Liver (tissue), 9 donors: ENCODE data around the gene POU3F3. TPM values are rescaled to one million over a fixed set of nuclear protein-coding genes. Genes with fewer than 3 reads are reported as not detected.

ENCODE experiments used
- DNase-seq: peaks from one replicate; pipeline ENCODE4 v3.0.0-alpha.2; 2017; ENCODE audit warnings: low spot score
- H3K27ac ChIP-seq, 2 donors: one replicate each; pipeline ENCODE4 v1.7.0; 2013; ENCODE audit warnings: inconsistent platforms in 2 of 2, low read length in 2 of 2, control low read depth in 1 of 2, low read depth in 1 of 2, mild to moderate bottlenecking in 1 of 2
- H3K27me3 ChIP-seq, 4 donors: one replicate each; pipeline versions ENCODE4 v1.6.1 to v1.7.0; 2013; ENCODE audit warnings: low read length in 3 of 4, inconsistent platforms in 1 of 4, mild to moderate bottlenecking in 1 of 4, moderate library complexity in 1 of 4; ENCODE audit not compliant: control insufficient read depth in 4 of 4, insufficient read depth in 4 of 4
- H3K36me3 ChIP-seq, 4 donors: one replicate each; pipeline versions ENCODE4 v1.6.1 to v1.7.0; 2013; ENCODE audit warnings: low read length in 3 of 4, mild to moderate bottlenecking in 3 of 4, low read depth in 1 of 4, moderate library complexity in 1 of 4; ENCODE audit not compliant: control insufficient read depth in 4 of 4, insufficient read depth in 3 of 4
- H3K4me1 ChIP-seq, 4 donors: one replicate each; pipeline versions ENCODE4 v1.6.1 to v1.7.0; 2013; ENCODE audit warnings: low read length in 3 of 4, mild to moderate bottlenecking in 3 of 4, moderate library complexity in 1 of 4; ENCODE audit not compliant: control insufficient read depth in 4 of 4, insufficient read depth in 4 of 4
- H3K4me3 ChIP-seq, 3 donors: one replicate each; pipeline versions ENCODE4 v1.6.1 to v1.7.0; 2013; ENCODE audit warnings: low read length in 3 of 3, control low read depth in 1 of 3, low read depth in 1 of 3, mild to moderate bottlenecking in 1 of 3
- H3K9ac ChIP-seq, 2 donors: one replicate each; pipeline ENCODE4 v1.7.0; 2013; ENCODE audit warnings: low read length in 2 of 2, mild to moderate bottlenecking in 2 of 2, moderate library complexity in 2 of 2, control low read depth in 1 of 2, low read depth in 1 of 2
- H3K9me3 ChIP-seq, 4 donors: one replicate each; pipeline versions ENCODE4 v1.6.1 to v1.7.0; 2013; ENCODE audit warnings: low read length in 3 of 4; ENCODE audit not compliant: control insufficient read depth in 4 of 4
- ATF3 ChIP-seq: IDR thresholded peaks from 2 replicates; pipeline ENCODE4 v1.6.1; 2016; ENCODE audit warnings: antibody characterized with exemption
- CTCF ChIP-seq: fragments of 150-350 bp; IDR thresholded peaks from 2 replicates; pipeline ENCODE4 v1.5.1; 2017; ENCODE audit warnings: improper control_type of control experiment, low read depth, low read length; ENCODE audit not compliant: missing input control
- EGR1 ChIP-seq, 2 donors: IDR thresholded peaks; 2 replicates each; pipeline ENCODE4 v1.6.1; 2016 to 2018; ENCODE audit warnings: antibody characterized with exemption in 2 of 2, low read depth in 2 of 2
- FOXA1 ChIP-seq: IDR thresholded peaks from 2 replicates; pipeline ENCODE4 v1.6.1; 2016; ENCODE audit warnings: antibody characterized with exemption
- FOXA2 ChIP-seq: IDR thresholded peaks from 2 replicates; pipeline ENCODE4 v1.6.1; 2016; ENCODE audit warnings: antibody characterized with exemption
- GABPA ChIP-seq, 2 donors: IDR thresholded peaks in 1 of 2; conservative IDR thresholded peaks in 1 of 2; 2 replicates each; pipeline ENCODE4 v1.6.1; 2016; ENCODE audit warnings: antibody characterized with exemption in 2 of 2, mild to moderate bottlenecking in 1 of 2, moderate library complexity in 1 of 2
- HNF4A ChIP-seq, 2 donors: conservative IDR thresholded peaks; 2 replicates each; pipeline ENCODE4 v1.6.1; 2016; ENCODE audit warnings: antibody characterized with exemption in 2 of 2, mild to moderate bottlenecking in 2 of 2
- HNF4G ChIP-seq: IDR thresholded peaks from 2 replicates; pipeline ENCODE4 v1.6.1; 2016; ENCODE audit warnings: antibody characterized with exemption
- JUND ChIP-seq, 2 donors: IDR thresholded peaks; 2 replicates each; pipeline ENCODE4 v1.6.1; 2016; ENCODE audit warnings: antibody characterized with exemption in 2 of 2
- MAX ChIP-seq: IDR thresholded peaks from 2 replicates; pipeline ENCODE4 v1.6.1; 2016; ENCODE audit warnings: antibody characterized with exemption
- NR2F2 ChIP-seq: IDR thresholded peaks from 2 replicates; pipeline ENCODE4 v1.6.1; 2016; ENCODE audit warnings: antibody characterized with exemption
- RAD21 ChIP-seq, 2 donors: IDR thresholded peaks; 2 replicates each; pipeline ENCODE4 v1.6.1; 2016; ENCODE audit warnings: antibody characterized with exemption in 2 of 2, mild to moderate bottlenecking in 2 of 2
- REST ChIP-seq: IDR thresholded peaks from 2 replicates; pipeline ENCODE4 v1.6.1; 2016; ENCODE audit warnings: antibody characterized with exemption, mild to moderate bottlenecking
- RXRA ChIP-seq, 2 donors: IDR thresholded peaks; 2 replicates each; pipeline ENCODE4 v1.6.1; 2017 to 2018; ENCODE audit warnings: antibody characterized with exemption in 2 of 2, mild to moderate bottlenecking in 1 of 2
- SP1 ChIP-seq: IDR thresholded peaks from 2 replicates; pipeline ENCODE4 v1.6.1; 2018; ENCODE audit warnings: antibody characterized with exemption, mild to moderate bottlenecking
- TAF1 ChIP-seq: conservative IDR thresholded peaks from 2 replicates; pipeline ENCODE4 v1.6.1; 2016; ENCODE audit warnings: antibody characterized with exemption, mild to moderate bottlenecking
- YY1 ChIP-seq: IDR thresholded peaks from 2 replicates; pipeline ENCODE4 v1.6.1; 2016; ENCODE audit warnings: antibody characterized with exemption, mild to moderate bottlenecking
- ZBTB33 ChIP-seq: IDR thresholded peaks from 2 replicates; pipeline ENCODE4 v1.6.1; 2016; ENCODE audit warnings: antibody characterized with exemption
- WGBS: extraction: QIAGEN DNeasy Blood & Tissue Kit; methylation state at CpG from one replicate; pipeline ENCODE4 v1.1.7; 2013; 5-methylcytosine and 5-hydroxymethylcytosine counted together
- polyA plus RNA-seq, 2 donors: library from polyadenylated mRNA; stranded (reverse) in 1 of 2; unstranded in 1 of 2; fragments of 200-250 nt in 1 of 2; fragments of >200 nt in 1 of 2; fragmentation: Nextera tagmentation in 1 of 2; extraction: Ambion mirVana in 1 of 2; gene quantifications; one replicate each; pipeline versions ENCODE4 v1.2.1 to v1.2.3, GENCODE V29; 2013 to 2015
- total RNA-seq, 2 donors: library from RNA; depleted of rRNA; stranded (reverse); fragments of >200 nt; gene quantifications; one replicate each; pipeline ENCODE4 v1.2.3, GENCODE V29; 2014
- donor health status: healthy.
- donor health status: healthy.
- donor health status: healthy.
- donor health status: healthy.
- donor health status: healthy.

Gene POU3F3
- total and polyA plus RNA-seq, 4 donors = not detected

GRCh38 chr2:104888489-104889258 is 34.8 kb downstream of the POU3F3 start:
- no peak overlapping the region for H3K4me3 ChIP-seq
- no peaks in the 10 kb centered on the region for H3K4me1 ChIP-seq
- TF ChIP-seq SP1 (no peak), NR2F2 (no peak), ZBTB33 (no peak), REST (no peak), FOXA2 (no peak), YY1 (no peak), TAF1 (no peak), MAX (no peak), GABPA (IDR thresholded peaks at IDR 0.05 in 1 of 2, conservative IDR thresholded peaks at IDR 0.05 in 1 of 2) (no peak), EGR1 (IDR thresholded peaks at IDR 0.05; ENCODE audit: low read depth in 2 of 2) (no peak), RAD21 (IDR thresholded peaks at IDR 0.05) (no peak), RXRA (IDR thresholded peaks at IDR 0.05) (no peak), FOXA1 (no peak), JUND (IDR thresholded peaks at IDR 0.05) (no peak), HNF4G (no peak), ATF3 (no peak), CTCF (no peak), HNF4A (conservative IDR thresholded peaks at IDR 0.05) (no peak)
- no peaks in the 10 kb centered on the region for H3K9me3 ChIP-seq
- H3K36me3 ChIP-seq = no peaks in the 10 kb centered on the region
- no peaks in the 10 kb centered on the region for H3K27me3 ChIP-seq
- 79% methylated on average over 7 of the region's 7 CpGs for WGBS
- DNase-seq = no peak
- no peak overlapping the region for H3K27ac ChIP-seq
- no peak overlapping the region for H3K9ac ChIP-seq
